ENCODE data around the gene PKNOX2.

DNA sequence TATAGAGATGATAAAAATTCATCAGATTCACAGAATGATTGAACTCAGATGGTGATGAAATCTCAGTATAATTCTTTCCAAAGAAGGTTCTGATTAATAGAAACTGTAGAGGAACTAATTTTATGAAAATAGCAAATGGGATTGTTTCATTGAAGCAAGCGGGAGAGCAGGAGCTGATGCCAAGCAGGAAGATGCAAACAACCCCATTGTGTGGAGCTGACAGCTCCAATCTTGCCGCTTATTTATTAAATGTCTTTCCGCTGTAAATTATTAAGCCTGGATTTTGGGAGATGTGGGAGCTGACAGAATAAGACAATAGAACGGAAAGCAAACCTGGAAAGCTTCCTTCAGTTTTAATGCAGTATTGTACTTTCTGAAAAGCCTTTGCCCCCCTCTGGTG is 47.1 kb upstream of the PKNOX2 start:
- TF ChIP-seq CTCF (IDR thresholded peaks at IDR 0.05) (no peak), POLR2A (IDR thresholded peaks at IDR 0.05) (no peak), EP300 (IDR thresholded peaks at IDR 0.05) (no peak)

Measured in ovary (tissue), 3 donors.